Astrocyte of the spinal cord (primary cell): ENCODE measurements around the gene ALPG.
"Not testable (repeated sequence)": the region's sequence is repeated elsewhere in the genome, so short reads cannot be mapped to it uniquely, and the experiment has no call there.

ENCODE experiments used
- DNase-seq: peaks from one replicate; pipeline ENCODE4 v3.0.0; 2011; ENCODE audit warnings: low read depth, low spot score
- H3K4me3 ChIP-seq: 2 replicates; pipeline ENCODE4 v1.5.1; 2011; ENCODE audit warnings: low read depth, mild to moderate bottlenecking, low read length, moderate library complexity
- CTCF ChIP-seq: IDR thresholded peaks from 2 replicates; pipeline ENCODE4 v1.5.1; 2012; ENCODE audit warnings: low read depth, mild to moderate bottlenecking, low read length, inconsistent platforms
- in situ Hi-C: cut with HindIII; loops from 2 replicates; pipeline ENCODE4 v1.10.0; 2017; ENCODE audit warnings: low sequenced_read_pairs

The ALPG gene

DNA sequence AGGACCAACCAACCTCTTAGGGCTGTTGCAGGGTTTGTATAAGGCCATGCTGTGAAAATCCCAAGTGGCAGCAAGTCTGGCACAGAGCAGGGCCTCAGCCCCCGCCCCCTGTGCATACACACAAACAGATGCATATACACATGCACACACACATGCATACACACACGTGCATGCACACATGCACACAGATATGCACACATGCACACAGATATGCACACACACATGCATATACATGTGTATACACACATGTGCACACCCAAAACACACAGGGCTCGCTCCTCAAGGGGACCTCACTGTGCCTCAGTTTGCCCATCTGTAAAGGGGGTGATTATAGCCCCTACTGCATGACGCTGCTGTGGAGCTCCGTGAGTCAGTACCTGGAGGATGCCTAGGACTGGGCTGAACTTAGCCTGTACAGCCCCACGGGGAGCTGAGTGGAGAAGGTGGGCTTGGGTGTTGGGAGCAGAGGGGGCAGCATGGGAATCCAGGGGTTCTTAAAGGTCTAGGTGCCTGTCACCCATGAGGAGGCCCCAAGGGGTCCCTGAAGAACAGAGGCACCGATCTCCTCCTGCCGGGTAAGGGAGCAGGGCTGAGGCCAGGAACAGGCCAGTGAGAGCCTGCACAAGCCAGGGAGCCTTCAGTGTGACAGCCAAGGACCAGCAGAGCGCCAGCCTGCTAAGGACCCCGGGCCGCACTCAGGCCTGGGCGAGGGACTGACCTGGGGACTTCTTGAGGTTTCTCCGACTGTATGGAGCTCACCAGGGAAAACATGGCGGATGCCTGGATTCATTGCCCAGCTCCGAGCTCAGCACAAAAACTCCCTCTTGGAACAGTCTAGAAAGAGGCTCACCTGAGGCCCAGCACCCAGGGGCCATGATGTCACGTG, 25.3 kb downstream of the ALPG start:
- no peak overlapping the region for H3K4me3 ChIP-seq
- no peak for DNase-seq
- in situ Hi-C loops: no loop called here
- no peak for TF ChIP-seq CTCF

GRCh38 chr2:232432598-232433184, 26.0 kb downstream of the ALPG start:
- no peak overlapping the region for H3K4me3 ChIP-seq
- in situ Hi-C loops: no loop called here
- DNase-seq: no peak
- no peak for TF ChIP-seq CTCF

- DNase-seq, H3K4me3 ChIP-seq, in situ Hi-C loops: not testable (repeated sequence)
These were observed 27.0 kb downstream of the ALPG start for GRCh38 chr2:232433622-232434021.

DNA sequence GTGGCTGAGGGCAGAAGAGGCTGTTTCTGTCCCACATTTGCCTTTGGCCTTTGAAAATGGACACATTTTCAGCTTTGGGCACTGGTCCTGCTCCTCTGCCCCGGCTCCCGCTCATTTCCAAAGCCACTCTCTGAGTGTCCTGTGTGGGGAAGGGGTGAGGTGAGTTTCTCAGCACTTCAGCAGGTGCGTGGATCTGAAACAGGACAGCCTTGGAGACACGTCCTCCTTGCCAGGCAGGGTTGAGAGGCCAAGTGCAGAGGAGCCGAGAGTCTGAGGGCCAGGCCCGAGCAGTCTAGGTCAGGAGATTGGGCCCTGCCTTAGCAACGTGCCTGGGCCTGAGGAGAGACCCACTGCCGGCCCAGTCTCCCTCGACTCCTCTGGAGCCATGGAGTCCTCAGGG, 27.4 kb downstream of the ALPG start:
- no peak for DNase-seq
- H3K4me3 ChIP-seq: no peak overlapping the region
- no peak for TF ChIP-seq CTCF
- in situ Hi-C loops: no loop called here

DNA sequence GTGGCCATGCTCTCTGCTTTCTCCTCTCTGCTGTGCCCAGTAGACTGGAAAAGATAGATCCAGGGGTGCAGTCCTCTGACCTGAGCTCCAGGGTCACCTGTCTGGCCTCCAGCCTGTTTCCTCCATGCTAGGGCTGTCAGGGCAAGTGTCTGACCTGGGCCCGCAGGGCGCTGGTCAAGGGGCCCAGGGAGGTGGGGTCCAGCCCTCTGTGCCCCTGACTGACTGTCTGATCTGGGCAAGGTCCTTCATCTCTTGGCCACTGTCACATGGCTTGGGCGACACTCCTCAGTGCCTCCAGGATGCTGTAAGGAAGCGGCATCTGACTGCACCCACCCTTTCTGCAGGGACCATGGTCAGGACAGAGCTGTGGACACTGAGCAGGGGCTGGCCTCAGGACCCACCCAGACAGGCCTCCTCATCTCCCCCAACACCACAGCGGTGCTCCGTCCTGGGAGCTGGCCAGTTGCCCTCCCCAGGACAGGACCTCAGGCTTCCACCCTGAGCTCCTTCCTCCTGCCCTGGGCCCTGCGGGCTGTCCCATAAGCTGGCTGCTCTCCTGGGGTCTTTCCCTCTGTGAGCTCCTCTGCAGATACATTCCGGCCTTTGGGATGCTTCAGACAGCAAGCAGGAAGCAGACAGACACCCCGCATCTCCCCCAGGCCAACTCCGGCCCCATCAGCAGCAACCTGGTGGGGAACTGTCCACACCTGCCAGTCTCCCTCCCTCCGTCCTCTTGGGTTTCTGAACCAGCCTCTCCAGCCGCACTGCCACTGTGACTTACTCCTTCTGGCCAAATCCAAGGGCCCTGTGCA, 28.1 kb downstream of the ALPG start:
- H3K4me3 ChIP-seq: no peak overlapping the region
- TF ChIP-seq CTCF: no peak
- DNase-seq: no peak
- in situ Hi-C loops: no loop called here

- H3K4me3 ChIP-seq: no peak overlapping the region
- in situ Hi-C loops: no loop called here
- no peak for TF ChIP-seq CTCF
- no peak for DNase-seq
These were observed 28.7 kb downstream of the ALPG start for GRCh38 chr2:232435375-232435648.

GRCh38 chr2:232435805-232436204, 29.2 kb downstream of the ALPG start:
- TF ChIP-seq CTCF: no peak
- in situ Hi-C loops: no loop called here
- H3K4me3 ChIP-seq: no peak overlapping the region
- DNase-seq: no peak
